Neural progenitor cell (in vitro differentiated cells): Measurements from ENCODE around the gene SEMA3G.

Experiments used
- CTCF ChIP-seq: fragments of 200-600 bp; sonication (generic); IDR thresholded peaks from 2 replicates; pipeline ENCODE4 v1.5.1; 2017; ENCODE audit warnings: antibody characterized with exemption, mild to moderate bottlenecking
- EZH2 ChIP-seq: fragments of 200-600 bp; sonication (generic); IDR thresholded peaks from 2 replicates; pipeline ENCODE4 v1.6.1; 2017; ENCODE audit warnings: antibody characterized with exemption, mild to moderate bottlenecking, moderate library complexity

- TF ChIP-seq CTCF = no peak
- no peak for TF ChIP-seq EZH2
Observed at GRCh38 chr3:52393131-52393807, 51.6 kb downstream of the SEMA3G start.
